Neural crest cell (in vitro differentiated cells): ENCODE results near the gene DNAJC6. TPM values are rescaled to one million over a fixed set of nuclear protein-coding genes. Genes with fewer than 3 reads are reported as not detected.
"Not testable (repeated sequence)": the region's sequence is repeated elsewhere in the genome, so short reads cannot be mapped to it uniquely, and the experiment has no call there.

ENCODE experiments used
- DNase-seq: peaks from one replicate; pipeline ENCODE4 v3.0.0; 2021; ENCODE audit warnings: low read depth, mixed read lengths, low spot score
- H3K27ac Mint-ChIP-seq: one replicate; pipeline ENCODE4 v1.8.0; 2021; ENCODE audit warnings: mild to moderate bottlenecking, mixed read lengths; ENCODE audit not compliant: unreplicated experiment
- H3K27me3 Mint-ChIP-seq: 2 replicates; pipeline ENCODE4 v1.8.0; 2021; ENCODE audit warnings: low read depth, mild to moderate bottlenecking, mixed read lengths
- H3K36me3 Mint-ChIP-seq: 2 replicates; pipeline ENCODE4 v1.8.0; 2021; ENCODE audit warnings: low read depth, mild to moderate bottlenecking, mixed read lengths
- H3K4me1 Mint-ChIP-seq: 2 replicates; pipeline ENCODE4 v1.8.0; 2021; ENCODE audit warnings: mixed read lengths
- H3K4me3 Mint-ChIP-seq: one replicate; pipeline ENCODE4 v1.8.0; 2021; ENCODE audit warnings: mild to moderate bottlenecking, mixed read lengths
- H3K9me3 Mint-ChIP-seq: 2 replicates; pipeline ENCODE4 v1.8.0; 2021; ENCODE audit warnings: mixed read lengths
- CTCF ChIP-seq: fragments of 200-600 bp; sonication (generic); conservative IDR thresholded peaks from 2 replicates; pipeline ENCODE4 v1.5.0; 2021; ENCODE audit warnings: antibody characterized with exemption, mild to moderate bottlenecking
- total RNA-seq: library from RNA; stranded (reverse); gene quantifications from 2 replicates; pipeline ENCODE4 v1.2.1, GENCODE V29; 2021

The DNAJC6 gene
- total RNA-seq, 1 donor from 2014 or later, result 2.4 TPM

- Mint-ChIP-seq H3K27me3 (peaks cover 30% of the 10 kb centered on the region), H3K27ac (no peak overlapping the region), H3K4me1 (peaks cover 5% of the 10 kb centered on the region), H3K9me3 (no peaks in the 10 kb centered on the region), H3K4me3 (no peak overlapping the region), H3K36me3 (no peaks in the 10 kb centered on the region)
- no peak for DNase-seq
- no peak for TF ChIP-seq CTCF
Measured at GRCh38 chr1:65281846-65282245, 27.5 kb upstream of the DNAJC6 start.

- H3K27ac Mint-ChIP-seq, result no peak overlapping the region
- H3K4me1 Mint-ChIP-seq, result no peaks in the 10 kb centered on the region
- H3K36me3 Mint-ChIP-seq, result no peaks in the 10 kb centered on the region
- DNase-seq, result no peak
- H3K27me3 Mint-ChIP-seq, result peaks cover 9% of the 10 kb centered on the region
- H3K9me3 Mint-ChIP-seq, result no peaks in the 10 kb centered on the region
- H3K4me3 Mint-ChIP-seq, result no peak overlapping the region
- no peak for TF ChIP-seq CTCF
Measured at GRCh38 chr1:65284229-65284628, 25.1 kb upstream of the DNAJC6 start.

GRCh38 chr1:65289449-65289848 is 19.9 kb upstream of the DNAJC6 start:
- no peaks in the 10 kb centered on the region for H3K36me3 Mint-ChIP-seq

GRCh38 chr1:65291818-65292217 is 17.5 kb upstream of the DNAJC6 start:
- H3K36me3 Mint-ChIP-seq, H3K9me3 Mint-ChIP-seq, H3K27me3 Mint-ChIP-seq, H3K4me1 Mint-ChIP-seq, H3K27ac Mint-ChIP-seq, H3K4me3 Mint-ChIP-seq, DNase-seq: not testable (repeated sequence)

More at GRCh38 chr1:65289449-65289848, 19.9 kb upstream of the DNAJC6 start:
- no peak for DNase-seq
- TF ChIP-seq CTCF, result no peak
- Mint-ChIP-seq H3K4me1 (no peaks in the 10 kb centered on the region), H3K4me3 (no peak overlapping the region), H3K9me3 (no peaks in the 10 kb centered on the region), H3K27me3 (peaks cover 3% of the 10 kb centered on the region), H3K27ac (peak overlapping the region; percentile 9)

GRCh38 chr1:65292861-65293593 is 16.3 kb upstream of the DNAJC6 start:
- H3K27me3 Mint-ChIP-seq, result peaks cover 8% of the 10 kb centered on the region
- H3K4me1 Mint-ChIP-seq, result no peaks in the 10 kb centered on the region
- no peak overlapping the region for H3K4me3 Mint-ChIP-seq
- H3K36me3 Mint-ChIP-seq, result no peaks in the 10 kb centered on the region
- no peak for TF ChIP-seq CTCF
- H3K9me3 Mint-ChIP-seq, result no peaks in the 10 kb centered on the region
- no peak for DNase-seq
- H3K27ac Mint-ChIP-seq, result no peak overlapping the region

- Mint-ChIP-seq H3K4me3 (no peak overlapping the region), H3K27ac (no peak overlapping the region), H3K27me3 (peaks cover 14% of the 10 kb centered on the region), H3K9me3 (no peaks in the 10 kb centered on the region), H3K36me3 (no peaks in the 10 kb centered on the region), H3K4me1 (no peaks in the 10 kb centered on the region)
- TF ChIP-seq CTCF, result no peak
- no peak for DNase-seq
Measured at GRCh38 chr1:65297706-65298105, 11.6 kb upstream of the DNAJC6 start.
